Right ventricle myocardium inferior (tissue), 1 donor: ENCODE results near the gene ANKRD37. TPM values are rescaled to one million over a fixed set of nuclear protein-coding genes. Genes with fewer than 3 reads are reported as not detected.
"Not testable (repeated sequence)": the region's sequence is repeated elsewhere in the genome, so short reads cannot be mapped to it uniquely, and the experiment has no call there.

Experiments used
- ATAC-seq: fragments of 200-7000 bp; cut with Tn5 transposase; one replicate; pipeline ENCODE4 v1.9.1; 2020; ENCODE audit warnings: mild to moderate bottlenecking, moderate library complexity
- DNase-seq: peaks from one replicate; pipeline ENCODE4 v3.0.0; 2021; ENCODE audit errors: missing footprints
- intact Hi-C: fragments of 100-400 bp; cut with DNase I; formaldehyde crosslinking; loops from one replicate; pipeline ENCODE4 v1.11.0; 2022
- long read RNA-seq: library from polyadenylated mRNA; unstranded; transcript quantifications from one replicate; pipeline ENCODE4 v2.0.0, GENCODE V29; 2021
- total RNA-seq: library from RNA; stranded (reverse); fragmentation: NEBNext Ultra II Directional; extraction: Animal tissue kit (Norgen Biotek cat#: 25700); gene quantifications from one replicate; pipeline ENCODE4 v1.2.1, GENCODE V29; 2021
- donor health status: DM: no; HTN: yes; CAD: no; lungs with severe emphysema.

Gene ANKRD37, protein sequence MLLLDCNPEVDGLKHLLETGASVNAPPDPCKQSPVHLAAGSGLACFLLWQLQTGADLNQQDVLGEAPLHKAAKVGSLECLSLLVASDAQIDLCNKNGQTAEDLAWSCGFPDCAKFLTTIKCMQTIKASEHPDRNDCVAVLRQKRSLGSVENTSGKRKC
- 19.1 TPM for total RNA-seq
- long read RNA-seq, transcript ANKRD37-201 (5 exons, 1,141 nt): major isoform, 6 of 9 reads
- long read RNA-seq, partial matches to known transcripts: 2 of 9 reads
- long read RNA-seq, other reads (novel, unspliced or antisense): 1 of 9 reads

GRCh38 chr4:185396724-185397385 is at the start of gene ANKRD37:
ANKRD37 (plus strand) TSS chr4:185396841; CDS start chr4:185396924, 83 bp downstream.
- DNase-seq (peak; percentile 70), ATAC-seq (peak; percentile 11)
- intact Hi-C loops: loop anchor here (2.0 to 10.0 kb wide), 4 partner anchors 28 to 252 kb away; partner anchors contain the start of genes SLC25A4 and UFSP2

- ATAC-seq (no peak), DNase-seq (no peak)
- intact Hi-C loops: no loop called here
These were observed 49.6 kb upstream of the ANKRD37 start for GRCh38 chr4:185346975-185347601.

DNA sequence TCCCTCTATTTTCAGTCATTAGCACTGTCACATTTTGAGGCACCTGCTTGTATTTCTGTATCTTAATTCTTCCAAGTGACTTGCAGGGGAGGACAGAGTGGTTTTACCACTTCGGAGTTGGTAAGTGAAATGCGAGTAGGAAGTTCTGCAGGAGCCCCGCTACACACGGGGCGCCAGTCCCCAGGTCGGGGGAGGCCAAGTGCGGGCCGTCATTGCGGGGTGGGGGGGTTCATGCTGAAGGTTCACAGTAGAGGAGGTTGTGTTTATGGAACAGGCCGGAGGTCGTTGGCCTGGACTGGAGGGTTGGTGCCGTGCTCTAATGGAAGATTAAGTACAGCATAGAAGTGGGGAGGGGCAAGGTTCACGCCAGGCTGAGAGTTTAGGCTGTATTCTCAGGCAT is 45.0 kb upstream of the ANKRD37 start:
- ATAC-seq (no peak), DNase-seq (no peak)
- intact Hi-C loops: no loop called here

DNA sequence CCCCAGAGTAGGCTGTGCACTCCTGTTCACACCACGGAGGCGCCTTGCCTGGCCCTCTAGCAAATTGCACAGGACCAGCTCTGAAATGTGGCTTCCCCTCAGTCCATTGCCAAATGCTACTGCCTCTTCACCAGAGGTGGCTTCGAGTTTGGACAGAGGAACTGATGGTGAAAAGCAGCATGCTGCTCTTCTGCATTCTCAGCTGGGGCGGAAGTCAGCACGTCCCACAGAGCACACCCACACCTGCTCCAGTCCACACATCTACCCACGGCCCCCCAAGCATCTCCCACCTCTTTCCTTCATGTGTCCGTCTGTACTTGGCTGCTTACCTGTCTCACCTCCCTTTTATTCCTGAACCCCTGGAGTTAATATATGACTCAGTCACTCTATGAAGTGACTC is 44.4 kb upstream of the ANKRD37 start:
- intact Hi-C loops: no loop called here
- no peak for DNase-seq
- no peak for ATAC-seq

- intact Hi-C loops: no loop called here
- DNase-seq (no peak), ATAC-seq (no peak)
These were observed 43.9 kb upstream of the ANKRD37 start for GRCh38 chr4:185352741-185353140.

- ATAC-seq (no peak), DNase-seq (no peak)
- intact Hi-C loops: no loop called here
These were observed 39.4 kb upstream of the ANKRD37 start for GRCh38 chr4:185357211-185357610.

DNA sequence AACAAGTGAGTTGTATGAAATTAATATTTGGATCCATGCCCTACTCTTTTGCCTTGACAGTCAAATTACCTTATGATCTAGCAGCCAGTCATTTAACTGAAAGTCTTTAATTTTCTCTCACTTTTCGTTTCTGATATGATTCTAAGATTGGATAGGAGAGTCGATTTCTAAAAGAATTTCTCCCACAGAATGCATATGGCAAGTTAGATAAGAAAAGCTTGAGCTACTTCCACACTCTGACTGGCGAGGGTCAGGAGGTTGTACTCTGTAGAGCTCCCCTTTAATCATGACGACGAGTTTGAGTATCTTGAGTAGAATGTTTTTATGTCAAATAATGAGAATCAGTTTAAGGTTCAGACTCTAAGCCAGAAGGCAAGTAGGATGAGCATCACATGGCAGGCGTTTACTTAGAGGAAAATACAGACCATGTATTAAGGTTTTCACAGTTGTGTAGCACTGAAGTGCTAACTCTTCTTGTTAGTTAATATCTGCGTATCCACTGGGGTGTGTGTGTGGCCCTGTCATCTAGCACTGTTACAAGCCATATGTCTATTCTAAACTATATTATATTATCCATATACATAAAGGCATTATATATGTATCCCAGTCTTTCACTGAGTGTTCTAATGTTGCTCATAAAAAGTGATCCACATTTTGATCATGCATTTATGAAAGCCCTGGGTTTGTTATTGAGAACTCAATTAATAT is 38.8 kb upstream of the ANKRD37 start:
- DNase-seq (no peak), ATAC-seq (no peak)
- intact Hi-C loops: no loop called here

GRCh38 chr4:185358514-185358913 is 38.1 kb upstream of the ANKRD37 start:
- no peak for ATAC-seq
- no peak for DNase-seq
- intact Hi-C loops: no loop called here

DNA sequence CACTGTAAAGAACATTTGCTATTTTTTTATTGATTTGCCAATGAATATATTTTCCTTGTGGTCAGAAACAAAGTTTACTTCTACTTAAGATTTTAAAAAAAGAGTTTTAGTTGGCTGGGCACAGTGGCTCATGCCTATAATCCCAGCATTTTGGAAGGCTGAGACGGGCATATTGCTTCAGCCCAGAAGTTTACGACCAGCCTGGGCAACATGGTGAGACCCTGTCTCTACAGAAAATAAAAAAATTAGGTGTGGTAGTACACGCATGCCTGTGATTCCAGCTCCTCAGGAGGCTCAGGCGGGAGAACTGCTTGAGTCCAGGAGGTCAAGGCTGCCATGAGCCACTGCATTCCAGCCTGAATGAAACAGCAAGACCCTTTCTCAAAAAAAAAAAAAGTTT is 37.7 kb upstream of the ANKRD37 start:
- DNase-seq: no peak
- ATAC-seq: no peak

DNA sequence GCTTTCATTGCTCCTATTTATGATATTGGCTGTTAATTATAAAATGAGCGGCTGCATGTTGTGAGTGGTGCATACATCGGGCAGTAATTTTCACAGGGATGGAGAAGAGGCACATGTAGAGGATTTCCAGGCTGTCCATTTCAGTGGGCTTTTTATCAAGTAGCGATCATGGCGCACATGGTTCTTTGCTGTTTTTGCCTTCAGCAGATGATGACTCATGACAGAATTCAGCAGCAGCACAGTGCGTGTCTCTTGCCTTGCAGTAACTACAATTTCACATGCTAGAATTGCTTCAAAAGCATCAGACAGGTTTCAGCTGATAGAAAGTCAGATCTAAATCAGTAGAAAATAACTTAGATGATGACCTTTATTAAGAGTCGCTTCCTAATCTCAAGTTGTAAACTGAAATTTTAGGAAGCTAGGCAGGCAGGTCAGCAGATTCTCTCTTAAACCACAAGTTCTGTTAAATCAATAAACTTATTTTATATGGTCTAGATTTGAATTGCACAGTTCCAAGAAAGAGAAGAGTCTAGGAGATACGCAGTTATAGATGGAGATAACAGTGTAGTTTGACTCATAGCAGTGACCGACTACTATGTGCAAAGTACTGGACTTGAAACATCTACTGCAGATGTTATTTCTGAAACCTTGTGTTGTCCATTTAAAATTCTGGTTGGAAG is 36.7 kb upstream of the ANKRD37 start:
- DNase-seq (no peak), ATAC-seq (no peak)
- intact Hi-C loops: no loop called here

More for the DNA sequence above, 37.7 kb upstream of the ANKRD37 start:
- intact Hi-C loops: no loop called here

DNA sequence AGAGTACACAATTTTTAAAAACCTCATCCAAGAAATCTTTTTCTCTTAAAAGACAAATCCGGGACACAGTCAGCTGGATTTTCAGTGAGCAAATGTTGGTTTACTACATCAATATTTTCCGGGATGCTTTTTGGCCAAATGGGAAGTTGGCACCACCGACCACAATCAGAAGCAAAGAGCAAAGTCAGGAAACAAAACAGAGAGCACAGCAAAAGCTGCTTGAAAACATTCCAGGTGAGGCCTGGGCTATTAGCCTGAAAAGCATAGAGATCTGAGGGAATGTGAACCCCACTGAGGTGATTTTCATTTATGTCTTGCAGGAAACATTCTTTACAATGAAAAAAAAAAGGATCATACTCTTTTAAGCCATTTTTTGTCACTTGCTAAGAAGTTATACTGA is 34.8 kb upstream of the ANKRD37 start:
- DNase-seq (no peak), ATAC-seq (no peak)
- intact Hi-C loops: no loop called here

- intact Hi-C loops, ATAC-seq, DNase-seq: not testable (repeated sequence)
These were observed 34.1 kb upstream of the ANKRD37 start for GRCh38 chr4:185362570-185362969.

GRCh38 chr4:185363251-185363650 is 33.4 kb upstream of the ANKRD37 start:
- DNase-seq (no peak), ATAC-seq (no peak)
- intact Hi-C loops: no loop called here

GRCh38 chr4:185364886-185365285 is 31.8 kb upstream of the ANKRD37 start:
- intact Hi-C loops: no loop called here
- DNase-seq (no peak), ATAC-seq (no peak)

DNA sequence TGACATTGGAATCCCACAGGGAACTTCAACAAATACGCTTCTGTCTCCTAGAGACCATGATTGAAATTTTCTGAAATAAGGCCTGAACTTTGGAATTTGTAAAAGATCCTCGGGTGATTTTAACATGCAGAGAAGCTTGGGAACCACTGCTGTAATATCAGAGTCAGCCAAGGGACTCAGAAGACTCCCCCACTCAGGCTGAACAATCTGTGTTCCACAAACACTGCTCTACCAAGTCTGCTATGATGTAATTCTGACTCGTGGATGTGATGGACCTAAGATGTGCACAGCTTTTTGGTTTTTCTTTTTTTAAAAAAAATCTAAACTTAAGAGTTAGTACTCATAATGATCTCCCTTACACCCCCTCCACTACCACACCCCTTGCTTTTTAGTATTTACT is 26.9 kb upstream of the ANKRD37 start:
- no peak for DNase-seq
- intact Hi-C loops: no loop called here
- ATAC-seq: no peak

- ATAC-seq: no peak
- intact Hi-C loops: no loop called here
These were observed 26.2 kb upstream of the ANKRD37 start for GRCh38 chr4:185370268-185370949.

GRCh38 chr4:185371702-185372101 is 24.9 kb upstream of the ANKRD37 start:
- DNase-seq (no peak), ATAC-seq (no peak)
- intact Hi-C loops: no loop called here

More at GRCh38 chr4:185370268-185370949, 26.2 kb upstream of the ANKRD37 start:
- no peak for DNase-seq

GRCh38 chr4:185374027-185374426 is 22.6 kb upstream of the ANKRD37 start:
- ATAC-seq (no peak), DNase-seq (no peak)
- intact Hi-C loops: no loop called here
